Central memory CD4-positive, alpha-beta T cell (primary cell): ENCODE results near the gene EGF.
"Not testable (repeated sequence)": the region's sequence is repeated elsewhere in the genome, so short reads cannot be mapped to it uniquely, and the experiment has no call there.

Experiments
- DNase-seq: peaks from one replicate; pipeline ENCODE4 v3.0.0; 2022

The EGF gene

DNA sequence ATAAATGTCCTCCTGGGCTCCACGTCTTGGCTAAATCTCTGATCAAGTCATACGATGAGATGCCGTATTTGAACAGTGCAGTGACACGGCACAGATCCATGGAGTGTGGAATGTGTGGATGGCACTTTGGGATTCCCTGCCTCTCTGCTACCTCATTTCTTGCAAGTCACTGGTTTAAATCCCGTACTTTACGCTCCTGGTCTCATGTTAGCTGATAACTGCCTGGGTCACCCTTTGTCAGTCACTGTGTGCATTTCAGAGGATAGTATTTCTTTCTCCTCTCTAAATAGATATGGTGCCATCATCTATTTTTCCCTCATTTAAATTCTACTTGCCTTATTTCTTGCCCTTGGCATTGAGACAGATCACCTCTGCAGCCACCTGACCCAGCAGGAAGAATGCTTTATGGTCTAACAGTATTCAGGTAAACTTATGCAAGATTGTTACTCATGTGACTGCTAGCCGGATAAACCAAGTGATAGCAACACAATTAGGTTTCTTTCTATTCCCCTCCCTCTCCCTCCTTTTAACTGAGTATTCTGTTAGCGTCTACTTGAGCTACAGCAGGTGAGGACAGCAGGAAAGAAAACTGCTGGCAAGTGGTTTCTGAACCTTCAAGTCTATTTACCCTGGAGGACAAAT is 2.8 kb downstream of the EGF start:
- no peak for DNase-seq

DNA sequence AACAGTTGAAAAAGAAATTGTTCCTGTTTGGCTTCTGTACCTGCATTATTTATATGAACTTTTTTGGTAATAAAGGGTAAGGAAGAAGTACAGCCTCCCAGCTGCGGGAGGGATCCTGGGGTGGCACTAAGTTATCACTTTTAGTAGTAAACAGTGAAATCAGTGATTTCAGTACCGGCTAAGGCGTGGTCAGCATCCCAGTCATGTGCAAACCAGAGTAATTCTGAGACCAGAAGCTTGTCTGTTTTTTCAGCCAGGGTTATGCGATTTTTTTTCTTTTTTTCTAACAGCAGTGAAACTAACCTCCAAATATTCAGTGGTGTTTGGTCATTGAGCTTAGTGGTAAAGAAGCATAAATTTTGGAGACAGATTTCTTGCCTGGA is 3.3 kb downstream of the EGF start:
- no peak for DNase-seq

DNA sequence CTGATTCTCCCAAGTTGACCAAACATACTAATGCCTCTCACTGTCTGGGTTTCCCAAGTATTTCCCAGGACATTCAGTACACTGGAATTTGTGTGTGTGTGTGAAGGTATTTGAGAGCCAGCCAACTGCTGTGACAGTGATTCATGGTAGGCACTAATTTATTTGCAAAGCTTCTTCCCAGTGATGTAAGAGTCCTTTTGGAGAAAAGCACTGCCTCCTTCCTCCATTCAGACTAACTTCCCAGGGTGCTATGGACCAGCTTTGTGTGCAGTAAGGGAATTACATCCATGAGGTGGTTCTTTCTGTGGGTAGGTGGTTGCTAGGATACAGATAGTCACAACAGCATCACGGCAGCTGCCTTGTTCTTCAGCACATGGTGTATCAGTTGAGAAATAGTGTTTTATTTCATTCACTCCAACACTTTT is 8.7 kb downstream of the EGF start:
- DNase-seq: no peak

DNA sequence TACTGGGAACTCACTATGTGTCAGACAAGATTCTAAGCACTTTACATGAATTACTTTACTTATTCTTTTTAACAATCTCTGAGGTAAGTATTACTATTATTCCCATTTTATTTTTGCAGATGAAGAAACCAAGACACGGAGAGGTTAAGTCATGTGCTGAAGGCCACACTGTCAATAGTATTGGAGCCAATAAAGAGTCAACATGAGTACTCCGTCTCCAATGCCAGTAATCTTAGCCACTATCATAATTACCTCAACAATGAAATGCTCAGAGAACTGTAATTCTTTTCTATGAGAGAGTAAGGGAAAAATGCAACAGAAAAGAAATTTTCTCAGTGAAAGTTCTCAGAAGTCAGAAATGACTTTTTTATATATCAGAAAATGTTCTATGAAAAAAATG is 12.7 kb downstream of the EGF start:
- no peak for DNase-seq

DNA sequence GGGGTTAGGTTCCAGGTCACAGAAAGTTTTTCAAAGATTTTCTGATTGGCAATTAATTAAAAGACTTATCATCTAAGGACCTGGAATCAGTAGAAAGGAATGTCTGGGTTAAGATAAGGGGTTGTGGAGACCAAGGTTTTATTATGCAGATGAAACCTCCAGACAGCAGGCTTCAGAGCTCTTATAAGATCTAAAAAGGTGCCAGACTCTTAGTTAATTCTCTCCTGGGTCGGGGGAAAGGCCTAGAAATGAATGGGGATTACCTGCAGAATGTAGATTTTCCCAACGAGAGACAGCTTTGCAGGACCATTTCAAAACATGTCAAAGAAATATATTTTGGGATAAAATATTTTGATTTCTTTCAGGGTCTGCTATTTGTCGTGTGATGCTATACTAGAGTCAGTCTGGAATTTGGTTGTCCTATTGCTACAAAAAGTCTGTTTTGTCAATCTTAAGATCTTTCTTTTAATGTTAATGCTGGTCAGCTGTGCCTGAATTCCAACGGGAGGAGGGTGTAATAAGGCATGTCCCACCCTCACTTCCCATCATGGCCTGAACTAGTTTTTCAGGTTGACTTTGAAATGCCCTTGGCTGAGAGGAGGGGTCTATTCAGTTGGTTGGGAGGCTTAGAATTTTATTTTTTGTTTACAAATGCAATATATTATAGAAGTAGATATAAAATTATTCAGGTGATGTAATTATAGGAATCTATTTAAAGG is 15.8 kb downstream of the EGF start:
- no peak for DNase-seq

DNA sequence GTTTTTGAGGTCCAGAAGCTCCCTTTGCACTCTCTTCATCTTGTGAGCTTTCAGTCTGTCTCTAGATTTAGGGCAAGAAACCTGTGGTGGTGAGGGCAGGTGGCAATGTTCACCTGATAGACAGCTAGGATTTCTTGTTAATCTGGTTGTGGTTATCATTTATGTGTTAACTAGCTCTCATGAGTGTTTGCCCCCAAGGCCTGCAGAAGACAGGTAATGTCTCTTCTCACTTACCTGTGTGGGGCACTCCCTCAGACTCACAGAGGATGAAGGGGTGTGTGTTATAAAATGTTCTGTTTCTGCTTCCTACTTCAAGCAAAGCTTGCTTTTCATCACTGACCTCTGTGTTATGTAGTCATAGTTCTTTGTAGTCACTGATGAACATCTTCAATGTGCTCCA is 17.8 kb downstream of the EGF start:
- no peak for DNase-seq

DNA sequence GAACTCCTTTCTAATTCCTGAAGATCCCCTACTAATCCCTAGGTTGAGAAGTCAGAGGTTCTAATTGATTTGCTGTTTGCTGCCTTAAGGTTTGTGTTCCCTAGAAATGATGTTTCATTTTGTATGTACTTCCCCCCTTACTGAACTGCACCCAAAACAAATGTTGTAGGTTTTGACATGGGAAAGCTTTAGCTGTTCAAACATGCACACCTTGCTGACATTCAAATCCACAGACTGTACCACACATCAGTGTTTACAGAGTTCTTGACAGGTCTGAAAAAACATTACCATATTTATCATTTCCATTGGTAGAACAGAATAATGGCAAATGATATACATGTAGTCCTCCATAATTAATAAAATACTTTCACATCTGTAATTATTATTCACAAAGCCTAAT is 18.2 kb downstream of the EGF start:
- no peak for DNase-seq

DNA sequence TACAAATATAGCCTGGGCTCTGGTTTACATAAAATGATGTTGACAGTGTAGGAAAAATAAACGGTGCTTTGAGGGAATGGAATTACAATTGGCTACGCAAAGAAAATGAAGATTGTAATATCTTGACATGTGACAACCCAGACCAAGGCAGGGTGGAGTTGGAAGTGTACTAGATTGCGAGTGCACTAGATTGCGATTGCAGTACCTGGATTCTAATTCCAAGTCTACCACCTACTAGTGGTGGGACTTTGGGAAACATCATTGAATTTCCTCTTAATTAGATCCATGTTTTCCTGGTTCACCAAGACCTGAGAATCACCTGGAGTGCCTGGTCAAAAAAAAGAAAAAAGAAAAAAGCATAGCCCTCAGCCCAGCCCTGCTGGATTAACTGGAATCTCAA is 18.6 kb downstream of the EGF start:
- DNase-seq: no peak

DNA sequence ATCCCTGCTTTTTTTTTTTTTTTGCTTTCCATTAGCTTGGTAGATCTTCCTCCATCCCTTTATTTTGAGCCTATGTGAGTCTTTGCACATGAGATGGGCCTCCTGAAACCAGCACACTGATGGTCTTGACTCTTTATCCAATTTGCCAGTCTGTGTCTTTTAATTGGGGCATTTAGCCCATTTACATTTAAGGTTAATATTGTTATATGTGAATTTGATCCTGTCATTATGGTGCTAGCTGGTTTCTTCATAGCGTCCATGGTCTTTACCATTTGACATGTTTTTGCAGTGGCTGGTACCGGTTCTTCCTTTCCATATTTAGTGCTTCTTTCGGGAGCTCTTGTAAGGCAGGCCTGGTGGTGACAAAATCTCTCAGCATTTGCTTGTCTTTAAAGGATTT is 24.7 kb downstream of the EGF start:
- DNase-seq: not testable (repeated sequence)

DNA sequence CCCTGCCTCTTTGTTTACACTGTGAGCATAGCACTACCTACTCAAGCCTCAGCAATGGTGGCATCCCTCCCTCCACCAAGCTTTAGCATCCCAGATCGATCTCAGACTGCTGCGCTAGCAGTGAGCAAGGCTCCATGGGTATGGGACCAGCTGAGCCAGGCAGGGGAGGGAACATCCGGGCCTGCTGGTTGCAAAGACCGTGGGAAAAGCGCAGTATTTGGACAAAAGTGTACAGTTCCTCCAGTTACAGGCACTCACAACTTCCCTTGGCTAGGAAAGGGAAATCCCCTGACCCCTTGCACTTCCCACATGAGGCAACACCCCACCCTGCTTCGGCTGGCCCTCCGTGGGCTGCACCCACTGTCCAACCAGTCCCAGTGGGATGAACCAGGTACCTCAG is 26.5 kb downstream of the EGF start:
- DNase-seq: no peak

DNA sequence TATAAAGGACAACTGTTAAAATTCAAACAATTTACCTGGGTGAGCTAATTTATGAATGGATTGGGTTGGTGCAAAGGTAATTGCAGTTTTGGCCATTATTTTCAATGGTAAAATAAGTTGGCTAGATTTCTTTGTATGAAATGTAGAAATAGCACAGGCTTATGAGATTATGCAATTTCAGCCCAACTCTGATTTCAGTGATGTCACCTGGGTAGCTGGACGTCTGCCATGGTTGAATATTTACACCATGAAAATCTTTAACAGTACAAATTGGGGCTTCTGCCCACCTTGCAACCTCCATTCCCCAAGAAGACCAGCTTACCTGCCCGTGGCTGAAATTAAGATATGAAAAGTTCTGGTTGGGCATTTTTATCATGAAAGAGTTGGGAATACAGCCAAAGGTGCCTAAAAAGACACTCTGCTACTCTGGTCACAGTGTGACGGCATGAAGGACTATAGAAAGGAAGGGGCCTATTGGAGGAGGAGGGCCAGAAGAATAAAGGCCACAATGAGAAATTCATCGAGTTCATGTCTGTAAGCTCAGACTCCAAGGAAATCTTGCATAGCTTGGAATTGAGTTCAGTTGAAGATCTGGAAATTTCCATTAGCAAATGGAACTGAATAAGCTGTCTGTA is 29.7 kb downstream of the EGF start:
- no peak for DNase-seq

DNA sequence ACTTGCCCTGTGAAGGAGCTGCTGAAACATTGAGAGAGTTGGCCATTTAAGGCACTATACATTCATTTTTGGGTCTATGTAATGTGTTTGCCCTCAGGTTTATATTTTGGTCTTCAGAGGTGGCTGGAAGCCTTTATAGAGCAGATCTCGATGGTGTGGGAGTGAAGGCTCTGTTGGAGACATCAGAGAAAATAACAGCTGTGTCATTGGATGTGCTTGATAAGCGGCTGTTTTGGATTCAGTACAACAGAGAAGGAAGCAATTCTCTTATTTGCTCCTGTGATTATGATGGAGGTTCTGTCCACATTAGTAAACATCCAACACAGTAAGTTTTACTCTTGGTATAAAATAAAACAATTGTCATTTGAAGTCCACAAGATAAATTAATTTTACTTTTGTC is 31.1 kb downstream of the EGF start:
- DNase-seq: no peak

DNA sequence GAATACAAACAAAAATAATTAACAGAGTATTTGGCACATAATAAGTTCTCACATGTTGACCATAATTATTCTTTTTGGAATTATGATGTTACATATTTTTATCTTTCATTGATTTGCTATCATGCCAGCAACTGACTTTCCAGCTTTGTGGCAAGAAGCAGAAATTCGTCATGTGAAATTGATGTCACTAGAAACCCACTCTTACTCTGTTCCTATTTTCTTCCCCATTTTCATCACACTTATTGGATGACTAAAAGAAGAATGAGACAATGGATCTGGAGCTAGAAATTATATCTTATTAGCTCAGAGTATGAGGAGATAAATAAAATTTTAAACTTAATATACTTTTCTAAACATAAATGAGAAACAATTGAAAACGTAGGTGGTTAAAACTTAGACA is 31.9 kb downstream of the EGF start:
- no peak for DNase-seq

DNA sequence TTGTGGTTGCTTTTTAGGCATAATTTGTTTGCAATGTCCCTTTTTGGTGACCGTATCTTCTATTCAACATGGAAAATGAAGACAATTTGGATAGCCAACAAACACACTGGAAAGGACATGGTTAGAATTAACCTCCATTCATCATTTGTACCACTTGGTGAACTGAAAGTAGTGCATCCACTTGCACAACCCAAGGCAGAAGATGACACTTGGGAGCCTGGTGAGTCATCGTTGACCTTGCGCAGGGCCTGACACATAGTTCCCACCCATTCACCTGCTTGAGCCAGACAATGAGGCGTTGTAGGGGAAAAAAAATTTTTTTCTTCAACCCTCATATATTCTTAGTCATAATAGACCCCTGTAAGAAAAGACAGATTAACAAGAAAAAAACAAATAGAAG is 32.4 kb downstream of the EGF start:
- no peak for DNase-seq

DNA sequence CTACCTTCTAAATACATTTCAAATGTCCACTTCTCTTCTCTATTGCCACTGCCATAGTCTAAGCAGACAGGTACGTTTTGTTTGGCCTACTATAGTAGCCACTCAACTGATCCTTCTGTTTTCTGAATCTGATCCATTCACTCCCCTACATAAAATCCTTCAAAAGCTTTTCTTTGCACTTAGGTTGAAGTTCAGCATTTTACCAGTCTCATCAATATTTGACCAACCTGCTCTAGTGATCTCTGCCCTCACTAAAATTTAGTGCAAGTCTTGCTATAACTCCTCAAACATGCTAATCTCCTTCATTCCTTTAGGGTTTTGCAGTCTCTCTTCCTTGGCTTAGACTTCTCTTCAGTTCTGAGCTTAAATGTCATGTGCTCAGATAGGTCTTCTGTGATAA is 33.4 kb downstream of the EGF start:
- DNase-seq: no peak

DNA sequence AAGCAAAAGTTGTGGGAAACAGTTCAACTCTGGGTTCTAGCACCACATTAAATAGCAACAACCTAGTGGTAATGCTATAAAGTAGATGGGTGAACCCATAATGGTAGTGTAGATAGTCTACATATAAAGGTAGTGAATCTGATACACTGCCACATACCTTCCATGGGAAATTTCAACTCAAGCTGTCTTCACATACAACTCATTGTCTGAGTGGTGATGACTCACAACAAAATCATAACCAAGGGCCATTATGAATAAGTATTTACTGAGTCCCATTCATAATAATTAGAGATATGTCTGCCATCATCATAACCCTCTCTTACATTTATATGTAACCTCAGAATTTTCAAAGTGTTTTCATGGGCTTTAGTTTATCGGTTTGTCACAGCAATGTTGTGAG is 34.8 kb downstream of the EGF start:
- DNase-seq: no peak

DNA sequence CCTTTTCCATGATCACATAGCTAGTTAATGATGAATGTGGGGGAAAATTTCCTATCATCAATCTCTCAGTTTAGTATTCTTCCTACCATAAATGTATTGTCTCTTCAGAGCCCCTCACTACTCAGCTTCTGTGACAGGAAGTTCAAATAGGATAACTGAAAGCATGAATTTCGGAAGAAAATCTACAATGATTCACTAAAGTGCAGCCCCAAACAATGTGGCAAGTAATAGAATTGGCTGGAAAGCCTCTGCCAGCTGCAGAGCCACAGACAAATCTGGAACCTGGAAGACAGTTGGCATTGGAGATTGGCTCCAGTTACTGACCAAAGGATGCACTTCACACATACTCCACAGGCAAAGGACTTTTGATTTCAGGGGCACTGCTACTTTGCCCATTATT is 35.2 kb downstream of the EGF start:
- no peak for DNase-seq

DNA sequence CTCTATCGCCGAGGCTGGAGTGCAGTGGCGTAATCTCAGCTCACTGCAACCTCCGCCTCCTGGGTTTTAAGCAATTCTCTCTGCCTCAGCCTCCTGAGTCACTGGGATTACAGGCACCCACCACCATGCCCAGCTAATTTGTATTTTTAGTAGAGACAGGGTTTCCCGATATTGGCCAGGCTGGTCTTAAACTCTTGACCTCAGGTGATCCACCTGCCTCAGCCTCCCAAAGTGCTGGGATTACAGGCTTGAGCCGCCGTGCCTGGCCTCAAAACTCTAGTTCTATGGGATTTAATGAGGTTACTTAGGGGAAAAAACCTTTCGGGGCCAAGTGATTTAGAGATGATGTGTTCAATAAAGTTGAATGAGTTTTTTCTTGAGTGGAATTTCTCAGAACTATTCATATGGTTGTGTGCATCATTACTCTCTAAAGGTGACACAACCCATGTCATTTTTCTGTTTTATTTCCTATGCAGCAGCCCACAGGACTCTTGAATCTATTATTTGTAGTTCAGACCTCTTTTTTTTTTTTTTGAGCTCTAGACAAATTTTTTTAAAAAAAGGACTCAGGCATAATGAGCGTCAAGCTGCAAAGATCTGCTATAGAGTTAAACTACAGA is 36.5 kb downstream of the EGF start:
- not testable (repeated sequence) for DNase-seq

DNA sequence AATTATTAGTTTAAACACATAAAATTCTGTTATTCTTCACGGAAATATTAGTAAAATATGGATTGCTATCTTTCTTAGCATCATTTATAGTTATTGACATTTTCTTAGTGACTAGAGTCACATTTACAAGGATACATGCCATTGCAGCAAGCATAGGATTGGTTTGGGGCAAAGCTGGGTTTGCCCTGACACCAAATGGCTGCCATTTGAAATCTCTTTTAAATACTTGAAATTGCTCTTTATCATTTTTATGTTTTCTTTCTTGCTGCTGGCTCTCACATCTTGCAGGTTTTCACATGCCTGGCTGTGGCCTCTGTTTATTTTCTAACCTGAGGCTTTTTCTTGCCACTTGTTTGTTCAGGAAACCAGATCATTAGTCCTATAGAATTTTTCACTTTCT is 39.9 kb downstream of the EGF start:
- no peak for DNase-seq

DNA sequence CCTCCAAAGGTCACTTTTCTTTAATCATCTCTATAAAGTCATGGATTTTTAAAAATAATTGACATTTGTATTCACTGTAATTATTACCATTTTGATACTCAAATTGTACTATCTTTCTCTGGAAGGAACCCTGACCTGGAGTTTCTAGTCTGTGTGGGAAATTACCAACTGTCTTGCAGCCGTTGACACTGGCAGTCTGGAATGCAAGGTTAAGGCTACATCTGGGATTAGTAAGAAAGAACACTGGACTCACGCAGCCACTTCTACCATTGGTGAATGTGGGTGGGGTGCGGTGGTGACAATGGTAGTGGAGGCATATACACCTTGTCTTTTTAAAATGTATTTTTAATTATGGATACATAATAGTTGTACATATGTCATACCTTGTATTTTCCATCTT is 40.9 kb downstream of the EGF start:
- no peak for DNase-seq

DNA sequence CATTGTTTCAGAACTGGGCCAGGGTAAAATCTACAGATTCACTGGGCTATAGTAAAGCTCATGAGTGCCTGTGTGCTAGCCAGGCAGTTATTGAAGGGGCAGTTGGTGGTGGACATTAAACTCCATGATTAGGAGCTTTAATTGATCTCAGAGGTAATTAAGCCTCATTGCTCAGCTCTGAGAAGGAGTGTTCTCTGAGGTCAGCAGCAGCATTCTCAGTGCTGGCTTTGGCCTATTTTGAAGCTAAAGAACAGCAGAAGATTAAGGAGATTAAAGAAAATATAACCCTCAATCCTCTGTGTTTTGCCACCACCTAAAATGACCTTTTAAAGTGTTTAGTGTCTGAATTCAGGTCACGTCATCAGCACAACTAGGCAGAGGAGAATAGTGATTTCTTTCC is 42.5 kb downstream of the EGF start:
- DNase-seq: no peak

DNA sequence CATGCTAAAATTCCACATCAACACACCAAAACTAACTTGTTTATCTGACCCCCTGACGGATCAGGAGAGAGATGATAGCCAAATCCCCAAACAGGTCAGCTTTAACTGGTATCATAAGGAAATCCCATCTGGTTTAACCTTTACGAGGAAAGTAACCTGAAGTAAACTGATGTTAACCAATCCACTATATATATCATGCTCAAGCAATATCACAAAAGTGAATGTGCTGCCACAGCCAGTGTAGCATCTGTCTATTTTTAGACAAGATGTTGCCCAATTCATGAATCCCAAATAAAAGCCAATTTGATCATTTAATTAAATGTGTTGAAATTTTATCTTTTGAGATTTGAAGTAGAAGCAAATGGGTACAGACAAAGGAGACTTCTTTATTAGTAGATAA is 44.5 kb downstream of the EGF start:
- no peak for DNase-seq

DNA sequence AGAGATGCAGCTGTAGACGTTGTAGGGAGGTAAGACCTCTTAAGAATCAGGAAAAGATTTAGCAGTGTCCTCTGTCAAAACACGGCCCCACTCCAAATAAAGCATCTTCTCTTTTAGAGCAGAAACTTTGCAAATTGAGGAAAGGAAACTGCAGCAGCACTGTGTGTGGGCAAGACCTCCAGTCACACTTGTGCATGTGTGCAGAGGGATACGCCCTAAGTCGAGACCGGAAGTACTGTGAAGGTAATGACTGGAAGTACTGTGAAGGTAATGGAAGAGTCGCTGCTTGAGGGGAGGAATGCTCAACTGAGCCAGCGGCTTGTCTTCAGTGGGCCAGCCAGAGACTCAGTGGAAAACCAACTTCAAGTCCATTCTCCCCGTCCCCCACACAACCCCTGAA is 46.5 kb downstream of the EGF start:
- no peak for DNase-seq

DNA sequence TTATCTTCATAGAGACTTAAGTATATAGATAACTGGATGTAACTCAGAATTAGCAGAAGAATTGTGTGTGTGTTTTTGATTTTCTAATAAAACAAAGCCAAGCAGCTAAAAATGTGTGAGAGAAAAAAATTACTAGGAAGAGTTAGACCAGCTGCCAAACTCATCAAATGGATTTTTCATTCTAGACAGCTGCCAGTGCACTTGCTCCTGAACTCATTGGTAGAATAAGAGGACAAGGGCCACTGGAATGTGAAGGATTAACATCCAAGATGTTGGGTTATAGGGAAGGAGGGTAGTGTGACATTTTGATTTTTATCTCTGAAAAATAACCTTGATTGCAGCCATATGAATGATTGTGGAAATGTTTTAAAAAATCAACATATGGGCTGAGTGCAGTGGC is 49.7 kb downstream of the EGF start:
- DNase-seq: no peak
